Activated CD8-positive, alpha-beta T cell treated with anti-CD3 and anti-CD28 coated beads for 36 hours (primary cell): ENCODE data around the gene RNF157. TPM values are rescaled to one million over a fixed set of nuclear protein-coding genes. Genes with fewer than 3 reads are reported as not detected.

Experiments used
- ATAC-seq: fragments of 200-7000 bp; cut with Tn5 transposase; one replicate; pipeline ENCODE4 v1.10.0; 2021; ENCODE audit warnings: mild to moderate bottlenecking, moderate library complexity
- CTCF ChIA-PET: fragments of 350-600 bp; sonication (Branson Sonifier 250); formaldehyde crosslinking; loops from one replicate; lab custom pipeline; 2021; ENCODE audit warnings: antibody characterized with exemption; lab: Charles Lee
- POLR2A ChIA-PET: fragments of 350-600 bp; sonication (Branson Sonifier 250); formaldehyde crosslinking; loops from one replicate; lab custom pipeline; 2021; ENCODE audit warnings: antibody characterized with exemption; lab: Charles Lee
- DNase-seq: peaks from one replicate; pipeline ENCODE4 v3.0.0-alpha.2; 2020
- H3K27ac Mint-ChIP-seq: one replicate; pipeline ENCODE4 v1.8.0; 2021; ENCODE audit warnings: mild to moderate bottlenecking, mixed read lengths
- H3K27me3 Mint-ChIP-seq: one replicate; pipeline ENCODE4 v1.8.0; 2021; ENCODE audit warnings: mixed read lengths
- H3K36me3 Mint-ChIP-seq: one replicate; pipeline ENCODE4 v1.8.0; 2021; ENCODE audit warnings: low read depth, mixed read lengths
- H3K4me1 Mint-ChIP-seq: one replicate; pipeline ENCODE4 v1.8.0; 2021; ENCODE audit warnings: low read depth, mixed read lengths
- H3K4me3 Mint-ChIP-seq: one replicate; pipeline ENCODE4 v1.8.0; 2021; ENCODE audit warnings: mild to moderate bottlenecking, moderate library complexity, mixed read lengths
- H3K9me3 Mint-ChIP-seq: one replicate; pipeline ENCODE4 v1.8.0; 2021; ENCODE audit warnings: mixed read lengths
- intact Hi-C: fragments of 100-400 bp; cut with micrococcal nuclease; formaldehyde crosslinking; loops from one replicate; pipeline ENCODE4 v1.10.0; 2022
- total RNA-seq, 2 experiments: library from RNA; stranded (reverse); gene quantifications; one replicate each; pipeline ENCODE4 v1.2.3, GENCODE V29; 2021
- TF ChIP-seq, protein P1 (sequence below): fragments of 200-600 bp; IDR thresholded peaks from one replicate; pipeline ENCODE4 v1.8.0; 2022; ENCODE audit warnings: antibody characterized with exemption, mild to moderate bottlenecking

Gene RNF157
- total RNA-seq, 2 experiments from 2014 or later = 37.2 to 44.5 TPM

DNA sequence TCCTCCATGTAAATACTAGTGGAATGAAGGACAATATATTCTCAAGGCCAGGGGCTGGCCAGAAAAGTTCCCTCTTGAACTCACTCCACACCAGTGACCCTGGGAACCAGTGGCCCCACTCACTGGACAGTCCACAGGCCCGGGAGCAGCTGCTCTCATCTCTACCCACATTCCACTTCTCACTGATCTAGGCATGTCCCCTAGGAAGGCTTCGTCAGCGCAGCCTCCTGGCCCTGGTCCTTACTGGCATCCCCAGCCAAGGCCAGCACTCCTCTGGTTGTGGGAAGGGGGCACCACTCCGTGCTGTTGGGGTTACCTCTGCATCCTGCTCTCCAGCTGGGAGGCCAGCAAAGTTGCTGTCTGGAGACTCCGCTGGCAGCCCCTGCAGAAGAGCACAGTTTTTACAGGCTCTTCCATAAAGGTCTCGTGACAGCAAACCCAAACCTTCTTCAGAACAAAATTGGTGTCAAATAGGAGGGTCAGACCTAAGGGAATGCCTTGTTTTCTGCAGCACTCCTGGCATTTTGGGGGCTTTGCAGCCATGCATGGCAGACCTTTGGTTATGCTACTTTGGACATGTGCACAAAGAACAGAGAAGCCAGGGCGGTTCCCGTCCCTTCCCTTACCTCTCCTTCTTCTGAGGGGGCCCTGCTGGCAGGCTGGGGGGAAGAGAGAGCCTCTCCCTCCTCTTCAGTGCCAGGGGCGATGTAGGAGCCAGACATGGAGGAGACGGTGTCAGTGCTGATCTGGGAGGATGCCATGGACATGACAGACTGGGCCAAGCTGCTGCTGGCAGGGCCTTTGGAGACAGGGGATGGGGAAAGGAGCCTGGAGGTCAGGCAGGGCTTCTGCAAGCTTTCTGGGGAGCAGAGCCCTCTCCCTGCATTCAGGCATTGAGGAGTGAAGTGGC lies 85.1 kb downstream of the RNF157 start:
- POLR2A ChIA-PET = interaction anchor here (0.8 to 1.8 kb wide), 8 partner anchors 10 to 121 kb away, joined by 3 to 6 read pairs (median 3); no protein-coding TSS in a partner anchor
- H3K27me3 Mint-ChIP-seq = no peaks in the 10 kb centered on the region
- peak overlapping the region; percentile 11 for H3K27ac Mint-ChIP-seq

GRCh38 chr17:76154292-76154691 lies 86.0 kb downstream of the RNF157 start:
- peaks cover 44% of the 10 kb centered on the region for H3K36me3 Mint-ChIP-seq
- TF ChIP-seq, protein P1, sequence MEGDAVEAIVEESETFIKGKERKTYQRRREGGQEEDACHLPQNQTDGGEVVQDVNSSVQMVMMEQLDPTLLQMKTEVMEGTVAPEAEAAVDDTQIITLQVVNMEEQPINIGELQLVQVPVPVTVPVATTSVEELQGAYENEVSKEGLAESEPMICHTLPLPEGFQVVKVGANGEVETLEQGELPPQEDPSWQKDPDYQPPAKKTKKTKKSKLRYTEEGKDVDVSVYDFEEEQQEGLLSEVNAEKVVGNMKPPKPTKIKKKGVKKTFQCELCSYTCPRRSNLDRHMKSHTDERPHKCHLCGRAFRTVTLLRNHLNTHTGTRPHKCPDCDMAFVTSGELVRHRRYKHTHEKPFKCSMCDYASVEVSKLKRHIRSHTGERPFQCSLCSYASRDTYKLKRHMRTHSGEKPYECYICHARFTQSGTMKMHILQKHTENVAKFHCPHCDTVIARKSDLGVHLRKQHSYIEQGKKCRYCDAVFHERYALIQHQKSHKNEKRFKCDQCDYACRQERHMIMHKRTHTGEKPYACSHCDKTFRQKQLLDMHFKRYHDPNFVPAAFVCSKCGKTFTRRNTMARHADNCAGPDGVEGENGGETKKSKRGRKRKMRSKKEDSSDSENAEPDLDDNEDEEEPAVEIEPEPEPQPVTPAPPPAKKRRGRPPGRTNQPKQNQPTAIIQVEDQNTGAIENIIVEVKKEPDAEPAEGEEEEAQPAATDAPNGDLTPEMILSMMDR = no peak
- H3K4me3 Mint-ChIP-seq = no peak overlapping the region
- ATAC-seq (no peak), DNase-seq (no peak)
- no peaks in the 10 kb centered on the region for H3K27me3 Mint-ChIP-seq
- H3K4me1 Mint-ChIP-seq = peaks cover 44% of the 10 kb centered on the region
- ChIA-PET POLR2A (interaction anchor here (1.1 to 1.6 kb wide), 3 partner anchors 25 to 83 kb away, joined by 3 to 5 read pairs (median 3); no protein-coding TSS in a partner anchor), CTCF (interaction anchor here (0.8 to 1.9 kb wide), 4 partner anchors 14 to 126 kb away, joined by 4 to 10 read pairs (median 4); no protein-coding TSS in a partner anchor)
- no peaks in the 10 kb centered on the region for H3K9me3 Mint-ChIP-seq
- intact Hi-C loops = no loop called here
- peak overlapping the region; percentile 70 for H3K27ac Mint-ChIP-seq

More for the DNA sequence above, 85.1 kb downstream of the RNF157 start:
- intact Hi-C loops = no loop called here
- DNase-seq = no peak
- H3K9me3 Mint-ChIP-seq = no peaks in the 10 kb centered on the region
- H3K36me3 Mint-ChIP-seq = peaks cover 48% of the 10 kb centered on the region
- H3K4me1 Mint-ChIP-seq = peaks cover 44% of the 10 kb centered on the region
- CTCF ChIA-PET = interaction anchor here (0.9 to 1.3 kb wide), 4 partner anchors 12 to 125 kb away, joined by 3 to 4 read pairs (median 3); no protein-coding TSS in a partner anchor
- ATAC-seq = no peak
- H3K4me3 Mint-ChIP-seq = no peak overlapping the region
- TF ChIP-seq, protein P1 = no peak

DNA sequence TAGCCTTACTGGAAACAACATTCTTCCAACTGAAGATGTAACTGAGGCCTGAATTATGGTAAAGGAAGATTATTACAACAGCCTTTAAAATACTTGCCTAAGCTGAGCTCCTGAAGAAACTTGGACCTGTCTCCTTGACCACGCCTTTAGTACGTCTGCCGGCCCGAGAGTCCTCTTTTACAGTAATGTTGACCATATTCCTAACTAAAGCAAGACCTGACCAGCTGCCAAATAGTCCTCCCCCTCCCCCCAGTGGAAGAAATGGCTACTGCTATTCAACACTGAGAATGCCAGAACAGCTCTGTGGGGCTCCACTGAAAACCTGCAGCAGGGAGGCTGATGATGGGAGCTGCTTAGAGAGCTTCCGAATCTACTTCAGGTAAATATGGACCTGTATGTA lies 86.7 kb downstream of the RNF157 start:
- Mint-ChIP-seq H3K27ac (peak overlapping the region; percentile 78), H3K36me3 (peaks cover 46% of the 10 kb centered on the region), H3K4me3 (no peak overlapping the region), H3K9me3 (no peaks in the 10 kb centered on the region), H3K4me1 (peaks cover 47% of the 10 kb centered on the region), H3K27me3 (no peaks in the 10 kb centered on the region)
- TF ChIP-seq, protein P1 = no peak
- POLR2A ChIA-PET = interaction anchor here (0.7 to 2.8 kb wide), 6 partner anchors 12 to 26 kb away, joined by 3 to 17 read pairs (median 3); partner anchors contain the start of gene FOXJ1
- CTCF ChIA-PET = interaction anchor here (0.8 to 1.9 kb wide), 11 partner anchors 8 to 145 kb away, joined by 3 to 10 read pairs (median 4); partner anchors contain the start of gene FOXJ1
- no peak for ATAC-seq
- DNase-seq = no peak
- intact Hi-C loops = no loop called here

DNA sequence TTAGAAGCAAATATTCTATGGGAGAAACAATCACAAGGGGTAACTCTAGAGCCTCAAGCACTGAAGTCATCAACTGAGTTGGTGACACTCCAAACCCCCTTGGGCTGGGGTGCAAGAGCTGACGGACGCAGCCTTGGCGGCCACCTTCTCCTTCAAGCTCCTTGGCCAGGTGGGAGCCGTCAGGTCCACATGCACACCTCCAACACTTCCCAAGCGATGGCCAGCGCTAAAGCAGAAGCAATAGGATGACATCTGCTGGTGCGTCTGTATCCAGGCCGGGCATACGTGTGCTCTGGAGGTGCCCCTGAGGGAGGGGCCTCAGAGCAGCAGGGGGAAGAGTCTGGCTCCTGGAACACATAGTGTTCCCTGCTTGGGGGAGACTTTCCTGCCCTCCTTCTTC lies 87.1 kb downstream of the RNF157 start:
- Mint-ChIP-seq H3K27me3 (no peaks in the 10 kb centered on the region), H3K36me3 (peaks cover 45% of the 10 kb centered on the region), H3K27ac (peak overlapping the region; percentile 78), H3K4me1 (peaks cover 47% of the 10 kb centered on the region), H3K4me3 (no peak overlapping the region), H3K9me3 (no peaks in the 10 kb centered on the region)
- CTCF ChIA-PET = interaction anchor here (0.6 to 1.9 kb wide), 10 partner anchors 9 to 233 kb away, joined by 3 to 10 read pairs (median 4); partner anchors contain the start of gene FOXJ1
- TF ChIP-seq, protein P1 = no peak
- DNase-seq (no peak), ATAC-seq (no peak)
- intact Hi-C loops = no loop called here
- POLR2A ChIA-PET = interaction anchor here (0.7 to 2.8 kb wide), 7 partner anchors 11 to 114 kb away, joined by 3 to 17 read pairs (median 3); partner anchors contain the start of gene FOXJ1
